GM15510 (cell line): Measurements from ENCODE around the gene DDA1.

Experiments
- POLR2A ChIP-seq: IDR thresholded peaks from 3 replicates; pipeline ENCODE4 v1.6.1; 2011; ENCODE audit warnings: borderline replicate concordance; ENCODE audit not compliant: insufficient read length; ENCODE audit errors: extremely low read depth

The DDA1 gene

GRCh38 chr19:17340871-17341357 lies 31.6 kb downstream of the DDA1 start:
- no peak for TF ChIP-seq POLR2A

- TF ChIP-seq POLR2A, result no peak
Measured at GRCh38 chr19:17341386-17341785, 32.0 kb downstream of the DDA1 start.

GRCh38 chr19:17341845-17342244 lies 32.5 kb downstream of the DDA1 start:
- TF ChIP-seq POLR2A, result no peak

- no peak for TF ChIP-seq POLR2A
Measured at GRCh38 chr19:17346109-17346671, 36.8 kb downstream of the DDA1 start.

GRCh38 chr19:17347361-17347760 lies 38.0 kb downstream of the DDA1 start:
- TF ChIP-seq POLR2A, result no peak

- TF ChIP-seq POLR2A, result no peak
Measured at GRCh38 chr19:17347877-17348276, 38.5 kb downstream of the DDA1 start.

GRCh38 chr19:17348700-17349099 lies 39.3 kb downstream of the DDA1 start:
- TF ChIP-seq POLR2A, result no peak

- TF ChIP-seq POLR2A, result no peak
Measured at GRCh38 chr19:17351815-17352435, 42.6 kb downstream of the DDA1 start.

- TF ChIP-seq POLR2A, result no peak
Measured at GRCh38 chr19:17352608-17353280, 43.4 kb downstream of the DDA1 start.

GRCh38 chr19:17353386-17353785 lies 44.0 kb downstream of the DDA1 start:
- TF ChIP-seq POLR2A, result no peak

- no peak for TF ChIP-seq POLR2A
Measured at GRCh38 chr19:17357078-17357666, 47.8 kb downstream of the DDA1 start.

GRCh38 chr19:17357724-17358123 lies 48.4 kb downstream of the DDA1 start:
- TF ChIP-seq POLR2A, result no peak

GRCh38 chr19:17358395-17358794 lies 49.0 kb downstream of the DDA1 start:
- TF ChIP-seq POLR2A, result no peak

GRCh38 chr19:17359905-17360800 lies 50.8 kb downstream of the DDA1 start:
- no peak for TF ChIP-seq POLR2A

- TF ChIP-seq POLR2A, result no peak
Measured at GRCh38 chr19:17365361-17365760, 56.0 kb downstream of the DDA1 start.

GRCh38 chr19:17370026-17370587 lies 60.7 kb downstream of the DDA1 start:
- TF ChIP-seq POLR2A, result no peak
